Right renal cortex interstitium (tissue), 3 donors: ENCODE measurements around the gene PHRF1. TPM values are rescaled to one million over a fixed set of nuclear protein-coding genes. Genes with fewer than 3 reads are reported as not detected.

ENCODE experiments used
- DNase-seq, 3 donors: peaks; one replicate each; pipeline ENCODE4 v3.0.0-alpha.2; 2013; ENCODE audit warnings: low read depth in 3 of 3, low spot score in 2 of 3
- polyA plus RNA-seq, 3 donors: library from polyadenylated mRNA; unstranded; fragments of 120-200 nt; gene quantifications; one replicate each; pipeline ENCODE4 v1.2.1, GENCODE V29; 2013; ENCODE audit not compliant: insufficient read length in 3 of 3

The PHRF1 gene
- polyA plus RNA-seq, 3 donors = 17.9 to 20.7 (median 18.4) TPM

GRCh38 chr11:536841-537621 lies 39.2 kb upstream of the PHRF1 start, which contains the start of gene LRRC56:
TSS of gene LRRC56 (plus strand) at chr11:537527. CDS start at chr11:540685, 3,158 bp downstream.
- no peak for DNase-seq

- no peak for DNase-seq
Measured at GRCh38 chr11:537622-538430, 38.4 kb upstream of the PHRF1 start.

GRCh38 chr11:538431-539051 lies 37.7 kb upstream of the PHRF1 start:
- DNase-seq = no peak

- DNase-seq = no peak
Measured at GRCh38 chr11:539971-540481, 36.2 kb upstream of the PHRF1 start.

- DNase-seq = no peak
Measured at GRCh38 chr11:540583-541432, 35.5 kb upstream of the PHRF1 start.

- no peak for DNase-seq
Measured at GRCh38 chr11:541433-541885, 34.8 kb upstream of the PHRF1 start.

- no peak for DNase-seq
Measured at GRCh38 chr11:544817-545166, 31.5 kb upstream of the PHRF1 start.

GRCh38 chr11:545171-545570 lies 31.1 kb upstream of the PHRF1 start:
- DNase-seq = no peak

GRCh38 chr11:548700-549603 lies 27.3 kb upstream of the PHRF1 start:
- DNase-seq = no peak

- no peak for DNase-seq
Measured at GRCh38 chr11:550021-550745, 26.1 kb upstream of the PHRF1 start.

GRCh38 chr11:550746-551085 lies 25.6 kb upstream of the PHRF1 start:
- DNase-seq = no peak

GRCh38 chr11:551131-551530 lies 25.1 kb upstream of the PHRF1 start:
- DNase-seq = no peak

- DNase-seq = no peak
Measured at GRCh38 chr11:551596-551995, 24.7 kb upstream of the PHRF1 start.

GRCh38 chr11:553083-553987 lies 22.9 kb upstream of the PHRF1 start:
- DNase-seq = no peak

GRCh38 chr11:553988-554340 lies 22.3 kb upstream of the PHRF1 start:
- no peak for DNase-seq

GRCh38 chr11:554428-555226 lies 21.6 kb upstream of the PHRF1 start:
- no peak for DNase-seq

- no peak for DNase-seq
Measured at GRCh38 chr11:555227-555779, 21.0 kb upstream of the PHRF1 start.
